ENCODE data around the gene ANK3.
A peak's percentile ranks its signal among the peaks of the same experiment; 100 is the strongest.

The ANK3 gene

GRCh38 chr10:60254776-60255175 lies 134.9 kb downstream of the ANK3 start:
- no peak for FAIRE-seq
- no peak for DNase-seq (ENCODE audit: extremely low spot score, insufficient read length, low read depth)

GRCh38 chr10:60253484-60253883 lies 136.2 kb downstream of the ANK3 start:
- no peak for FAIRE-seq

GRCh38 chr10:60252688-60253087 lies 137.0 kb downstream of the ANK3 start:
- DNase-seq (ENCODE audit: extremely low spot score, insufficient read length, low read depth) (no peak), FAIRE-seq (no peak)

More at GRCh38 chr10:60253484-60253883, 136.2 kb downstream of the ANK3 start:
- no peak for DNase-seq (ENCODE audit: extremely low spot score, insufficient read length, low read depth)

GRCh38 chr10:60246382-60246781 lies 143.3 kb downstream of the ANK3 start:
- no peak for DNase-seq (ENCODE audit: extremely low spot score, insufficient read length, low read depth)
- FAIRE-seq, result no peak

GRCh38 chr10:60239228-60239627 lies 150.4 kb downstream of the ANK3 start:
- DNase-seq (ENCODE audit: extremely low spot score, insufficient read length, low read depth), result no peak
- no peak for FAIRE-seq

- FAIRE-seq, result no peak
- DNase-seq (ENCODE audit: extremely low spot score, insufficient read length, low read depth), result no peak
Measured at GRCh38 chr10:60238759-60239100, 150.9 kb downstream of the ANK3 start.

GRCh38 chr10:60237977-60238758 lies 151.5 kb downstream of the ANK3 start:
- peak; percentile 77 for FAIRE-seq
- peak; percentile 8 for DNase-seq (ENCODE audit: extremely low spot score, insufficient read length, low read depth)

GRCh38 chr10:60236869-60237524 lies 152.7 kb downstream of the ANK3 start:
- DNase-seq (ENCODE audit: extremely low spot score, insufficient read length, low read depth) (peak; percentile 60), FAIRE-seq (peak; percentile 95)

- no peak for FAIRE-seq
- DNase-seq (ENCODE audit: extremely low spot score, insufficient read length, low read depth), result no peak
Measured at GRCh38 chr10:60235001-60235400, 154.7 kb downstream of the ANK3 start.

- no peak for DNase-seq (ENCODE audit: extremely low spot score, insufficient read length, low read depth)
- no peak for FAIRE-seq
Measured at GRCh38 chr10:60234551-60234950, 155.1 kb downstream of the ANK3 start.

- no peak for DNase-seq (ENCODE audit: extremely low spot score, insufficient read length, low read depth)
- no peak for FAIRE-seq
Measured at GRCh38 chr10:60230892-60231291, 158.8 kb downstream of the ANK3 start.

GRCh38 chr10:60224066-60224705 lies 165.5 kb downstream of the ANK3 start:
- FAIRE-seq, result no peak
- no peak for DNase-seq (ENCODE audit: extremely low spot score, insufficient read length, low read depth)

- DNase-seq (ENCODE audit: extremely low spot score, insufficient read length, low read depth), result no peak
- no peak for FAIRE-seq
Measured at GRCh38 chr10:60222047-60222446, 167.6 kb downstream of the ANK3 start.

- DNase-seq (ENCODE audit: extremely low spot score, insufficient read length, low read depth) (no peak), FAIRE-seq (no peak)
Measured at GRCh38 chr10:60212195-60212594, 177.5 kb downstream of the ANK3 start.

GRCh38 chr10:60209874-60210570 lies 179.7 kb downstream of the ANK3 start:
- no peak for DNase-seq (ENCODE audit: extremely low spot score, insufficient read length, low read depth)
- no peak for FAIRE-seq

GRCh38 chr10:60208676-60209269 lies 180.9 kb downstream of the ANK3 start:
- DNase-seq (ENCODE audit: extremely low spot score, insufficient read length, low read depth) (no peak), FAIRE-seq (peak; percentile 45)

- no peak for DNase-seq (ENCODE audit: extremely low spot score, insufficient read length, low read depth)
- no peak for FAIRE-seq
Measured at GRCh38 chr10:60207894-60208293, 181.8 kb downstream of the ANK3 start.

GRCh38 chr10:60206735-60207134 lies 182.9 kb downstream of the ANK3 start:
- DNase-seq (ENCODE audit: extremely low spot score, insufficient read length, low read depth) (no peak), FAIRE-seq (no peak)

- DNase-seq (ENCODE audit: extremely low spot score, insufficient read length, low read depth), result no peak
Measured at GRCh38 chr10:60205741-60206140, 183.9 kb downstream of the ANK3 start.

GRCh38 chr10:60203993-60204618 lies 185.6 kb downstream of the ANK3 start:
- peak; percentile 60 for FAIRE-seq
- DNase-seq (ENCODE audit: extremely low spot score, insufficient read length, low read depth), result no peak

More at GRCh38 chr10:60205741-60206140, 183.9 kb downstream of the ANK3 start:
- FAIRE-seq, result no peak

All from GM18507 (cell line).